ENCODE results near the gene ENTREP3. TPM values are rescaled to one million over a fixed set of nuclear protein-coding genes. Genes with fewer than 3 reads are reported as not detected.
A peak's percentile ranks its signal among the peaks of the same experiment; 100 is the strongest.

The ENTREP3 gene
- total RNA-seq, 4 donors from 2014 or later, result 5.3 to 28.2 (median 11.7) TPM

- H3K4me3 ChIP-seq, result peak overlapping the region; percentile 47 to 51
- TF ChIP-seq CTCF (IDR thresholded peaks at IDR 0.05) (no peak), POLR2A (IDR thresholded peaks at IDR 0.05) (no peak)
- no peak for DNase-seq
- H3K4me1 ChIP-seq, result peaks cover 0 to 4% of the 10 kb centered on the region in 2 donors
- peak overlapping the region; percentile 93 to 94 for H3K27ac ChIP-seq
- H3K36me3 ChIP-seq, result no peaks in the 10 kb centered on the region
- H3K9me3 ChIP-seq, result no peaks in the 10 kb centered on the region
- H3K27me3 ChIP-seq, result peaks cover 0 to 3% of the 10 kb centered on the region in 2 donors
- intact Hi-C loops (cut with DNase I; ENCODE audit: low total_unique reads), result no loop called here
These were observed 10.1 kb downstream of the ENTREP3 start for GRCh38 chr1:155245163-155245524.

- TF ChIP-seq POLR2A (IDR thresholded peaks at IDR 0.05), result peak; percentile 75 to 85
- peak; percentile 63 to 100 (median 92) for TF ChIP-seq CTCF (IDR thresholded peaks at IDR 0.05)
- no peaks in the 10 kb centered on the region for H3K9me3 ChIP-seq
- peaks cover 0 to 3% of the 10 kb centered on the region in 2 donors for H3K4me1 ChIP-seq
- intact Hi-C loops (cut with DNase I; ENCODE audit: low total_unique reads), result no loop called here
- DNase-seq, result peak; percentile 97 to 99
- H3K4me3 ChIP-seq, result peak overlapping the region; percentile 47 to 51
- H3K36me3 ChIP-seq, result no peaks in the 10 kb centered on the region
- peak overlapping the region; percentile 93 to 94 for H3K27ac ChIP-seq
- H3K27me3 ChIP-seq, result peaks cover 0 to 3% of the 10 kb centered on the region in 2 donors
These were observed 10.7 kb downstream of the ENTREP3 start for GRCh38 chr1:155244368-155245162.

- H3K4me3 ChIP-seq, result peak overlapping the region in 1 of 2 donors; percentile 51
- H3K27me3 ChIP-seq, result peaks cover 0 to 3% of the 10 kb centered on the region in 2 donors
- peaks cover 0 to 3% of the 10 kb centered on the region in 2 donors for H3K4me1 ChIP-seq
- DNase-seq, result no peak
- intact Hi-C loops (cut with DNase I; ENCODE audit: low total_unique reads), result no loop called here
- no peaks in the 10 kb centered on the region for H3K9me3 ChIP-seq
- H3K27ac ChIP-seq, result peak overlapping the region; percentile 93 to 94
- no peaks in the 10 kb centered on the region for H3K36me3 ChIP-seq
- no peak for TF ChIP-seq CTCF (IDR thresholded peaks at IDR 0.05)
- TF ChIP-seq POLR2A (IDR thresholded peaks at IDR 0.05), result no peak
These were observed 12.4 kb downstream of the ENTREP3 start for GRCh38 chr1:155242805-155243358.

- H3K27ac ChIP-seq, result peak overlapping the region; percentile 39 to 55
- no peak for DNase-seq
- H3K9me3 ChIP-seq, result no peaks in the 10 kb centered on the region
- no peak overlapping the region for H3K4me3 ChIP-seq
- intact Hi-C loops (cut with DNase I; ENCODE audit: low total_unique reads), result no loop called here
- no peaks in the 10 kb centered on the region for H3K36me3 ChIP-seq
- no peak for TF ChIP-seq POLR2A (IDR thresholded peaks at IDR 0.05)
- peaks cover 0 to 3% of the 10 kb centered on the region in 2 donors for H3K27me3 ChIP-seq
- H3K4me1 ChIP-seq, result peaks cover 0 to 3% of the 10 kb centered on the region in 2 donors
These were observed 13.4 kb downstream of the ENTREP3 start for GRCh38 chr1:155241841-155242264.

GRCh38 chr1:155241069-155241679, 14.1 kb downstream of the ENTREP3 start:
- peak; percentile 57 to 80 for DNase-seq
- intact Hi-C loops (cut with DNase I; ENCODE audit: low total_unique reads), result no loop called here
- no peaks in the 10 kb centered on the region for H3K9me3 ChIP-seq
- no peak for TF ChIP-seq POLR2A (IDR thresholded peaks at IDR 0.05)
- TF ChIP-seq CTCF (IDR thresholded peaks at IDR 0.05), result no peak
- H3K27ac ChIP-seq, result peak overlapping the region; percentile 39 to 55
- H3K4me3 ChIP-seq, result peak overlapping the region; percentile 33 to 34
- no peaks in the 10 kb centered on the region for H3K36me3 ChIP-seq
- H3K4me1 ChIP-seq, result peaks cover 0 to 3% of the 10 kb centered on the region in 2 donors
- H3K27me3 ChIP-seq, result peaks cover 0 to 3% of the 10 kb centered on the region in 2 donors
